Endometrium (tissue), 2 donors: ENCODE results near the gene PPP1R14B.
A peak's percentile ranks its signal among the peaks of the same experiment; 100 is the strongest.

Experiments
- FAIRE-seq: peaks from 2 replicates; lab custom pipeline; 2012; peaks lifted over from hg19 to GRCh38; lab: Jason Lieb, UNC
- donor health status: control.
- donor health status: control.

The PPP1R14B gene

GRCh38 chr11:64209563-64209843, 37.2 kb downstream of the PPP1R14B start:
- no peak for FAIRE-seq

DNA sequence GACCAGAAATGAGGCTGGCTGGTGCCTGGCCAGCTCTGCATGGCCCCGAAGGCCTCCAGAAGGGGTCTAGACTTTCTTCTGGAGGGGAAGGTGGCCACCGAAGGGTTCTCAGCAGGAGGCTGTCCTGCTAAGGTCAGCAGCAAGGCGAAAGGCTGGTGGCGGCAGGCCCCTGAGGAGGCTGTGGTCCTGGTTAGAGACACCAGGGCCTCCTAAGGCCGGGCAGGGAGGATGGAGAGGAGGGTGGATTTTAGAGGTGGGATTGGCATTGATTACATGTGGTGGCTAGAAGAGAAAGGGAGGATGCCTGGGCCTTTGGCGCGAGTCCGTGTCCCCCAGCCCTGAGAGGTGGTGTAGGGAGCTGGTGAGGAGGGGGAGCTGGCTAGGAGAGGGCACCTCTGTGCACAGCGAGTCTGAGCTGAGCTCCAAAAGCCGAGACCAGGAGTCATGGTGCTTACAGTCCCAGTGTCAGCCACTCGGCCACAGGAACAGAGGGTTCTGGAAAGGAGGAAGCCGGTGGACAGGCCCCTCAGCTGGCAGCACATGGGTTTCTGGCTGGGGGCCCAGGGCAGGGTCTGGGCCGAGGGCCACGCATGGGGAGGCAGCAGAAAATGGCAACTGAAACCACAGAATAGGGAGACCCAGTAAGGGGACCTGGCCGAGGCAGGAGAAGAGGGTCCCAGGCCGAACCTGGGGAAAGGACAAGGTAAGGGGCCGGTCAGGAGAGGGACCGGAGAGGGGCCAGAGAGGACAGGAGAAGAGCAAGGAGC, 37.8 kb downstream of the PPP1R14B start:
- no peak for FAIRE-seq

DNA sequence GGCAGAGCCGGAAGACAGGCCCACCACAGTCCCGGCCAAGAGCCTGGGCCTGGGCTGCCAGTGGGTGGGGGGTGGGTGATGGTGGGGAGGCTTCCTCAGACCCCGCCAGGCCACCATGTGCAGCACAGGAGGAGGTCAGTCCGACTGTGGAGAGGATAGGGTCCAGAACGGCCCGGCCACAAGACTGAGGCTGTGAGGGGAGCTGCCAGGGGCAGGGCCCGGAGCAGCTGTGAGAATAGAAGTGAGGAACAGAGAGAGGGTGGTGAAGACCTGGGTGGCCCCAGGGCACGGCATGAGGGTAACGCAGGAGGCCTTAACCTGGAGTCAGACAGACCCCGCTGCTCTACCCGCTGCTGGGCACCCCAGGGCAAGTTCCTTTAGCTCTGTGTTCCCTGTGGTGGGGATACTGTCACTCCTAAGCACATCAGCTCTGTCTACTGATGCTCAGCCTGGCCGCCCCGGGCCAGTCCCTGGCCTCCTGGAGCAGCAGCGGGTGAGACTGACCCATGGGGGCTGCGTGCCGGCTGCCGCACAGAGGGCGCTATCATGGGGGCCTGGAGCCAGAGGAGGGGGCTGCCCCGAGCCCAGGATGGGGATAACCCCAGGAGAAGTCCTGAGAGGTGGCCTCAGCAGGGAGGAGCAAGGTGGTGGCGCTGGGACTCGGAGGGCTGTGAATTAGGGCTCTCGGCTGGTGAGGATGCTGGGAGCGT, 38.5 kb downstream of the PPP1R14B start:
- no peak for FAIRE-seq

DNA sequence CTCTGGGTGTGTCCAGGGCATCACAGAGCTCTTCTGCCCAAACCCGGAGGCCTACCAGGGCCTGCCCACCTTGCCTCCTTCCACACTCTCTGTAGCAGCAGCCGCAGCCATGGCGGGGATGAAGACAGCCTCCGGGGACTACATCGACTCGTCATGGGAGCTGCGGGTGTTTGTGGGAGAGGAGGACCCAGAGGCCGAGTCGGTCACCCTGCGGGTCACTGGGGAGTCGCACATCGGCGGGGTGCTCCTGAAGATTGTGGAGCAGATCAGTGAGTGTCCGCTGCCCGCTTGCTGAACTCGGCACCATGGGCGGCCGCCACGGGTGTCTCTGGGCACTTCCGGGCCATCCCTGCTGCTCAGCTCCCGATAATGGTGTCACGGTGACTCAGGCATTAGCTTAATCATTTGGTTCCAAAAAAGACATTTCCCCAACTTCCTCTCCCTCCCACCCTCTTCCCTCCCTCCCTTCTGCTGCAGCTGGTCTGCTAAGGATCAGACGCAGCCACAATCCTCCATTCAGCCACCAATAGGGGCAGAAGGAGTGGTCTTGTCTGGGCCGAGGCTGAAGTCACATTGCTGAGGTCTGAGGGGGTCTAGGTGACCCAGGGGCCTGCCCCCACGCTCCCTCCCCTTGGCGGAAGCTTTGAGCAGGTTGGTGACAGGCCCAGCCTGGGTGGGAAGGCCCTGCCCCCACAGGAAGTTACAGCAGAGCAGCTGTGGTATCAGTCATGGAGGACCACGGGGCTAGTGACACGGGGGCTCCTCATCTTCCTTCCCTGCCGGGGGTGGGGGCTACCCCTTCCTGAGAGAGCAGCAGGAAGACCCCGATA, 39.3 kb downstream of the PPP1R14B start:
- FAIRE-seq = no peak

- no peak for FAIRE-seq
These were observed 40.1 kb downstream of the PPP1R14B start, which contains the start of gene FERMT3 for GRCh38 chr11:64206457-64207255. FERMT3 (plus strand) TSS chr11:64206721; CDS start chr11:64207365, 644 bp downstream.

DNA sequence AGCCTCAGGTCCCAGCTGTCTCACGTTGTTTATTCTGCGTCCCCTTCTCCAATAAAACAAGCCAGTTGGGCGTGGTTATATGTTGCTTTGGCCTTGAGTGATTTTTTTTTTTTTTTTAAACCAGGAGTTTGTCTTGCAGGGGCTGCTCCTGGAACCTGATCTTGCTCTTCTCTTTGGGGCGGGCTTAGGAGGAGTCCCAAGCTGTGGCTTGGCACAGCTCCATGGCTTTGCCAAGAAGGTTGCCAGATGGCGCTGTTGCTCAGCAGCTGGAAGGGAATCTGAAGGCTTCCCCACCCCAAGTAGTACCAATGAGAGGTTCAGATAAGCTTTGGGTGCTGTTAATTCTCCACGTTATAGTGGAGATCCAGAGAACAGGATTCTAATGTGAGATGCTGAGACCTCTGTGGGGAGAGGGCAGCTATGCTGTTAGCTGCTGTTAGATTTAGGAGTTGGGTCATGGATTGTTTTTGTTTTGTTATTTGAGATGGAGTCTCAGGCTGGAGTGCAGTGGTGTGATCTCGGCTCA, 42.2 kb downstream of the PPP1R14B start:
- FAIRE-seq = peak; percentile 77

DNA sequence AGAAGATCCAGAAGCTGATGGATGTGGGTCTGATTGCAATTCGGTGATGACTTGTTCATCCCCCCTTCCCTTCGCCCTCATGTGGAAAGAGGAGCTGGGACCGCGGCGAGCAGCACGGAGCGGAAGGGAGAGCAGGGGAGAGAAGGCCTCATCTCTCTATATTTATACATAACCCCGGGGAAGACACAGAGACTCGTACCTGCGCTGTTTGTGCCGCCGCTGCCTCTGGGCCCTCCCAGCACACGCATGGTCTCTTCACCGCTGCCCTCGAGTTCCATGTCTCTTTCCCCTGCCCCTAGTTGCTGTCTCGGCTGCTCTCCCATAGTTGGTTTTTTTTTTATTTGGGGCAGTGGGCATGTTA, 42.7 kb downstream of the PPP1R14B start:
- no peak for FAIRE-seq

GRCh38 chr11:64203421-64204079, 43.2 kb downstream of the PPP1R14B start:
- no peak for FAIRE-seq

DNA sequence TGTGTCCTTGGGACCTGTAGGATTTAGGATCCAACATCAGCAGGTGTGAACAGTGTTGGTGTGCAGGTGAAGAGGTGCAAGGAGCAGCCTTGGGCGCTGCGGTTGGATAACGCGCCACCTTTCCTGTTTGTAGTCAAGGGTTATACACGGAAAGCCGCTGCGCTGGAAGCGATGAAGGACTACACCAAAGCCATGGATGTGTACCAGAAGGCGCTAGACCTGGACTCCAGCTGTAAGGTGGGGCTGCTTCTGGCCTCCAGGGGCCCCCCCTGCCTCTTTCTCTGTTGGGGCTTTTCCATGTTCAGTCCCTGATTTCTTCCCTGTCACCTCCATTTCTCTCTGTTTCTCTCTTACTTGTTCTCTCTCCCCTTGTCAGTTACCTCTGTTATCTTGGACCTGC, 43.8 kb downstream of the PPP1R14B start:
- no peak for FAIRE-seq

DNA sequence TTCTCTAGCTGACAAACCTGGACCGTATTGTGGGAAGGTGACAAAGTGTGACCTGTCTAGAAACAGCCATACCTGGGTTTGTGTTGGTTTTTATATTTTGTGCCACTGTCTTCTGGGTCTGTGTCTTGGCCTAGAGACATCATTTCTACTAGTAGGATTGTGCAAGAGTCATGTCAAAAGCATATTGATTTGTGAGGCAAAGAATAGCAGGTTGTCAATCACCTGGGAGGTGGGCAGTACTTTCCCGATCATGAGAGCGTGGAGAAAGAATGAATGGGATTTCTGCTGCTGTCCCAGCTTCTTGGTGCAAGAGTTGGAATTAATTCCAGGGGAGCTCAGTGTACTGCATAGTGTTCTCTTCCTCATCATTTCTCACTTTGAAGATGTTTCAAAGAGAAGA, 45.2 kb downstream of the PPP1R14B start:
- no peak for FAIRE-seq

- FAIRE-seq = no peak
These were observed 48.2 kb downstream of the PPP1R14B start for GRCh38 chr11:64198511-64198910.

GRCh38 chr11:64196626-64197025, 50.1 kb downstream of the PPP1R14B start:
- FAIRE-seq = no peak
